KMS-11 (cell line): ENCODE measurements around the gene B4GALT2.

Experiments used
- H2AFZ ChIP-seq: fragments of 200-600 bp; sonication (generic); 2 replicates; pipeline ENCODE4 v1.6.1; 2016; ENCODE audit warnings: antibody characterized with exemption, mixed run types, low read depth
- H3K27ac ChIP-seq: fragments of 200-600 bp; sonication (generic); 2 replicates; pipeline ENCODE4 v1.6.1; 2016; ENCODE audit warnings: mild to moderate bottlenecking, mixed run types
- H3K27me3 ChIP-seq: fragments of 200-600 bp; sonication (generic); 2 replicates; pipeline ENCODE4 v1.6.1; 2017; ENCODE audit warnings: mild to moderate bottlenecking, low read depth, mixed run types, moderate library complexity; ENCODE audit not compliant: insufficient read depth
- H3K36me3 ChIP-seq: fragments of 200-600 bp; sonication (generic); 2 replicates; pipeline ENCODE4 v1.6.1; 2017; ENCODE audit warnings: mild to moderate bottlenecking, mixed run types; ENCODE audit not compliant: insufficient read depth
- H3K4me1 ChIP-seq: fragments of 200-600 bp; sonication (generic); 2 replicates; pipeline ENCODE4 v1.6.1; 2016; ENCODE audit warnings: mild to moderate bottlenecking, low read depth, mixed run types; ENCODE audit not compliant: poor library complexity, severe bottlenecking
- H3K4me2 ChIP-seq: fragments of 200-600 bp; sonication (generic); 2 replicates; pipeline ENCODE4 v1.7.0; 2016; ENCODE audit warnings: mild to moderate bottlenecking, mixed run types
- H3K4me3 ChIP-seq: fragments of 200-600 bp; sonication (generic); IDR thresholded peaks from 2 replicates; pipeline ENCODE4 v1.6.1; 2017; ENCODE audit warnings: low read depth, low read length, mixed read lengths; ENCODE audit not compliant: insufficient read depth
- H3K79me2 ChIP-seq: fragments of 200-600 bp; sonication (generic); 2 replicates; pipeline ENCODE4 v1.6.1; 2016; ENCODE audit warnings: low read depth, mixed run types; ENCODE audit not compliant: insufficient read depth
- H3K9ac ChIP-seq: fragments of 200-600 bp; sonication (generic); 2 replicates; pipeline ENCODE4 v1.6.1; 2016; ENCODE audit warnings: mild to moderate bottlenecking, mixed run types
- H4K20me1 ChIP-seq: fragments of 200-600 bp; sonication (generic); 2 replicates; pipeline ENCODE4 v1.6.1; 2016; ENCODE audit warnings: mild to moderate bottlenecking, mixed run types; ENCODE audit not compliant: insufficient read depth
- CTCF ChIP-seq: fragments of 200-600 bp; sonication (generic); conservative IDR thresholded peaks from 2 replicates; pipeline ENCODE4 v1.6.1; 2017; ENCODE audit warnings: low read depth, mild to moderate bottlenecking, antibody characterized with exemption, low read length, moderate library complexity, mixed read lengths

The B4GALT2 gene

GRCh38 chr1:43997295-43997999 is 18.4 kb downstream of the B4GALT2 start:
- Histone ChIP-seq H3K27me3 (no peaks in the 10 kb centered on the region), H2AFZ (no peak overlapping the region), H3K4me2 (no peak overlapping the region), H3K9ac (no peak overlapping the region), H3K4me3 (no peak overlapping the region), H3K36me3 (no peaks in the 10 kb centered on the region), H3K79me2 (no peaks in the 10 kb centered on the region), H3K4me1 (peaks cover 3% of the 10 kb centered on the region), H4K20me1 (no peaks in the 10 kb centered on the region), H3K27ac (no peak overlapping the region)
- no peak for TF ChIP-seq CTCF

GRCh38 chr1:43998000-43998378 is 19.0 kb downstream of the B4GALT2 start:
- Histone ChIP-seq H3K36me3 (no peaks in the 10 kb centered on the region), H3K9ac (no peak overlapping the region), H3K79me2 (no peaks in the 10 kb centered on the region), H4K20me1 (no peaks in the 10 kb centered on the region), H3K27ac (no peak overlapping the region), H3K4me1 (no peaks in the 10 kb centered on the region), H3K4me2 (no peak overlapping the region), H2AFZ (no peak overlapping the region), H3K4me3 (no peak overlapping the region), H3K27me3 (no peaks in the 10 kb centered on the region)
- no peak for TF ChIP-seq CTCF

- Histone ChIP-seq H3K79me2 (no peaks in the 10 kb centered on the region), H3K4me2 (no peak overlapping the region), H3K4me1 (no peaks in the 10 kb centered on the region), H3K9ac (no peak overlapping the region), H3K27me3 (no peaks in the 10 kb centered on the region), H3K27ac (no peak overlapping the region), H2AFZ (no peak overlapping the region), H3K4me3 (no peak overlapping the region), H4K20me1 (no peaks in the 10 kb centered on the region), H3K36me3 (no peaks in the 10 kb centered on the region)
- no peak for TF ChIP-seq CTCF
These were observed 20.4 kb downstream of the B4GALT2 start for GRCh38 chr1:43999455-43999854.

GRCh38 chr1:44000122-44000665 is 21.2 kb downstream of the B4GALT2 start:
- no peaks in the 10 kb centered on the region for H3K4me1 ChIP-seq
- no peak overlapping the region for H3K4me2 ChIP-seq
- H3K79me2 ChIP-seq: no peaks in the 10 kb centered on the region
- no peak overlapping the region for H2AFZ ChIP-seq
- no peaks in the 10 kb centered on the region for H4K20me1 ChIP-seq
- no peak overlapping the region for H3K9ac ChIP-seq
- no peak overlapping the region for H3K4me3 ChIP-seq
- no peak for TF ChIP-seq CTCF
- no peaks in the 10 kb centered on the region for H3K27me3 ChIP-seq
- H3K36me3 ChIP-seq: no peaks in the 10 kb centered on the region
- H3K27ac ChIP-seq: no peak overlapping the region
